Measurements from ENCODE around the gene GK.

DNA sequence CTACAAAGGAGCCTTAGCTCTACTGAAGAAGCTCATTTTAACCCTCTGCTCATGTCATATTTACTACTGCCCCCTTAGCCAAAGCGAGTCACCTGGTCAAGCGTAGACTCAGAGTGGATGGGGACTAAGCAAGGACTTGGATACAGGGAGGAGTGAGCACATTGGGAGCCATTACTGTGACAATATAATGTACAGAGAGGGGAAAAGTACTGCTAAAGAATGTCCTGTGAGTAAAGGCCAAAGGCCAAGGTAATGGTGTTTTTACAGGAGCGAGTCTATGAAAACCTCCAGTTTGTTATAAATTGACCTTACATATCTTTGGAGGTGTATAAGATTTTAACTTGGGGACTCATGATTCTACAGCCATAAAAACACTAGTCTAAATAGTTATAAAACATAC is 10.6 kb upstream of the GK start:
- TF ChIP-seq POLR2A (IDR thresholded peaks at IDR 0.05) = no peak
- TF ChIP-seq, protein P1, sequence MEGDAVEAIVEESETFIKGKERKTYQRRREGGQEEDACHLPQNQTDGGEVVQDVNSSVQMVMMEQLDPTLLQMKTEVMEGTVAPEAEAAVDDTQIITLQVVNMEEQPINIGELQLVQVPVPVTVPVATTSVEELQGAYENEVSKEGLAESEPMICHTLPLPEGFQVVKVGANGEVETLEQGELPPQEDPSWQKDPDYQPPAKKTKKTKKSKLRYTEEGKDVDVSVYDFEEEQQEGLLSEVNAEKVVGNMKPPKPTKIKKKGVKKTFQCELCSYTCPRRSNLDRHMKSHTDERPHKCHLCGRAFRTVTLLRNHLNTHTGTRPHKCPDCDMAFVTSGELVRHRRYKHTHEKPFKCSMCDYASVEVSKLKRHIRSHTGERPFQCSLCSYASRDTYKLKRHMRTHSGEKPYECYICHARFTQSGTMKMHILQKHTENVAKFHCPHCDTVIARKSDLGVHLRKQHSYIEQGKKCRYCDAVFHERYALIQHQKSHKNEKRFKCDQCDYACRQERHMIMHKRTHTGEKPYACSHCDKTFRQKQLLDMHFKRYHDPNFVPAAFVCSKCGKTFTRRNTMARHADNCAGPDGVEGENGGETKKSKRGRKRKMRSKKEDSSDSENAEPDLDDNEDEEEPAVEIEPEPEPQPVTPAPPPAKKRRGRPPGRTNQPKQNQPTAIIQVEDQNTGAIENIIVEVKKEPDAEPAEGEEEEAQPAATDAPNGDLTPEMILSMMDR (IDR thresholded peaks at IDR 0.05) = no peak
